AG04449 (cell line): Measurements from ENCODE around the gene PDE1C.
A peak's percentile ranks its signal among the peaks of the same experiment; 100 is the strongest.

Experiments used
- CTCF ChIA-PET: fragments of 350-600 bp; formaldehyde crosslinking; extraction: SDS; loops from one replicate; lab custom pipeline; 2021; ENCODE audit warnings: antibody characterized with exemption; lab: Yijun Ruan, JAX
- POLR2A ChIA-PET: fragments of 400-600, 350-600 bp; formaldehyde crosslinking; extraction: SDS; loops from one replicate; lab custom pipeline; 2020; ENCODE audit warnings: antibody characterized with exemption, inconsistent platforms; lab: Yijun Ruan, JAX
- DNase-seq: peaks from one replicate; pipeline ENCODE4 v3.0.0-alpha.2; 2010; ENCODE audit warnings: low read depth, low spot score
- H3K4me3 ChIP-seq: 2 replicates; pipeline ENCODE4 v1.5.1; 2011; ENCODE audit warnings: low read depth, mild to moderate bottlenecking, control low read depth, low read length
- TF ChIP-seq, protein P1 (sequence below): IDR thresholded peaks from one replicate; pipeline ENCODE4 v1.5.1; 2011; ENCODE audit warnings: mild to moderate bottlenecking, moderate library complexity, low read length, control low read depth, inconsistent platforms; ENCODE audit not compliant: insufficient read depth; ENCODE audit errors: missing control alignments

PDE1C gene

DNA sequence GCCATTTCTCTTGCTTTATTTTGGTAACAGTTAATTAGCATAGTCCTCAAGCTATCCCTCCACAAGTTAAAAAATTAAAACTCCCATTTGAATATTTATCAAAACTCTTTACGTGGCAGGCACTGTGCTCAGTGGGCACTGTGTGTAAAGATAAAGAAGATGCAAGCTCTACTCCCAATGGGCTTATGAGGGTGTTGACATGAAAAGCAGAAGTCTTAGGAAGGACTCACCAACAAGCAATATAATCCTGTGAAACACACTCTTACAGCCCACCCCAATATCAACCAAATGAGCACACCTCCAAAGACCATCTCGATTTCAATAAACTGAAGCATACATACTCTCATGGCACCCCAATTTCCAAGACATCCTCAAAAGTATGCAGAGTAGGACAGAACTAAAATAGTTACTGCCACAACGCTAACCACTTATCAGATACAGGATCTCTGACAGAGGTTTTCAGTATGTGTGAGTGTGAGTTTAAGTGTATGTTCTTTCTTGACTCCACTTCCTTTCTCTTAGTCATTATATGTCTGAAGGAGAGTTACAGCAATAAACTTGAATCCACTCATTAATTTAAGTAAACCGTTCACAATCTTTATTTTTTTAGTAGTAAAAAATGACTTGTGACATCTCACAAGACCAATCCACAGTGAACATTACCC lies 120.0 kb downstream of the PDE1C start:
- no peak for DNase-seq
- H3K4me3 ChIP-seq = no peak overlapping the region
- TF ChIP-seq, protein P1, sequence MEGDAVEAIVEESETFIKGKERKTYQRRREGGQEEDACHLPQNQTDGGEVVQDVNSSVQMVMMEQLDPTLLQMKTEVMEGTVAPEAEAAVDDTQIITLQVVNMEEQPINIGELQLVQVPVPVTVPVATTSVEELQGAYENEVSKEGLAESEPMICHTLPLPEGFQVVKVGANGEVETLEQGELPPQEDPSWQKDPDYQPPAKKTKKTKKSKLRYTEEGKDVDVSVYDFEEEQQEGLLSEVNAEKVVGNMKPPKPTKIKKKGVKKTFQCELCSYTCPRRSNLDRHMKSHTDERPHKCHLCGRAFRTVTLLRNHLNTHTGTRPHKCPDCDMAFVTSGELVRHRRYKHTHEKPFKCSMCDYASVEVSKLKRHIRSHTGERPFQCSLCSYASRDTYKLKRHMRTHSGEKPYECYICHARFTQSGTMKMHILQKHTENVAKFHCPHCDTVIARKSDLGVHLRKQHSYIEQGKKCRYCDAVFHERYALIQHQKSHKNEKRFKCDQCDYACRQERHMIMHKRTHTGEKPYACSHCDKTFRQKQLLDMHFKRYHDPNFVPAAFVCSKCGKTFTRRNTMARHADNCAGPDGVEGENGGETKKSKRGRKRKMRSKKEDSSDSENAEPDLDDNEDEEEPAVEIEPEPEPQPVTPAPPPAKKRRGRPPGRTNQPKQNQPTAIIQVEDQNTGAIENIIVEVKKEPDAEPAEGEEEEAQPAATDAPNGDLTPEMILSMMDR = no peak
- ChIA-PET POLR2A (no interaction called here), CTCF (interaction anchor here (3.6 kb wide), 1 partner anchor 12 kb away, joined by 17 read pairs; no protein-coding TSS in a partner anchor)

DNA sequence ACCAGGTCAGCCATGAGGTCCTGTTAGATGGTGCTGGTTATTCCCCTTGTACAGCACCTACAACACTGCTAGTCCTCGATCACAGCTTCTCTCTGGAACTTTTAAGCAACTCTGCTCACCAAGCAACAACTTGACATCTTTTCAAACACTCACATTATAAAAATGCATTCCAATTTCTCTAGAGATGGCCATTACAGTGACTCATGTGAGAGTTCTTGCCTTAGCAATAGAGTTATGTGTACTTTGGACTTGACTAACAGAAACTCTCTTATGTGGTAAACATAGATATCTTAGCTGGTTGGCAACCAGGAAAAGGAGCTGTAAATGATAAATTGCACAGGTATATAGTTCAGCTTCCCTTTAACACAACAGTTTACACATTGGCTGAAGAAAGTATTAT lies 122.2 kb downstream of the PDE1C start:
- peak; percentile 84 for DNase-seq

GRCh38 chr7:31940167-31940566 lies 130.0 kb downstream of the PDE1C start:
- ChIA-PET CTCF (no interaction called here), POLR2A (no interaction called here)
- DNase-seq = no peak
- no peak overlapping the region for H3K4me3 ChIP-seq
- TF ChIP-seq, protein P1 = no peak

More for the DNA sequence above, 122.2 kb downstream of the PDE1C start:
- POLR2A ChIA-PET = interaction anchor here (1.2 to 1.6 kb wide), 4 partner anchors 8 to 122 kb away, joined by 3 to 6 read pairs (median 4); partner anchors contain the start of gene PDE1C
- TF ChIP-seq, protein P1 = no peak
- CTCF ChIA-PET = interaction anchor here (3.6 kb wide), 1 partner anchor 10 kb away, joined by 17 read pairs; no protein-coding TSS in a partner anchor
- H3K4me3 ChIP-seq = no peak overlapping the region

- POLR2A ChIA-PET = interaction anchor here (1.2 to 1.3 kb wide), 3 partner anchors 9 to 224 kb away, joined by 3 to 6 read pairs (median 4); no protein-coding TSS in a partner anchor
- no peak for DNase-seq
- CTCF ChIA-PET = interaction anchor here (0.7 to 2.8 kb wide), 6 partner anchors 9 to 119 kb away, joined by 3 to 17 read pairs (median 3); no protein-coding TSS in a partner anchor
- H3K4me3 ChIP-seq = no peak overlapping the region
- TF ChIP-seq, protein P1 = no peak
Observed at GRCh38 chr7:31939076-31939475, 131.1 kb downstream of the PDE1C start.

DNA sequence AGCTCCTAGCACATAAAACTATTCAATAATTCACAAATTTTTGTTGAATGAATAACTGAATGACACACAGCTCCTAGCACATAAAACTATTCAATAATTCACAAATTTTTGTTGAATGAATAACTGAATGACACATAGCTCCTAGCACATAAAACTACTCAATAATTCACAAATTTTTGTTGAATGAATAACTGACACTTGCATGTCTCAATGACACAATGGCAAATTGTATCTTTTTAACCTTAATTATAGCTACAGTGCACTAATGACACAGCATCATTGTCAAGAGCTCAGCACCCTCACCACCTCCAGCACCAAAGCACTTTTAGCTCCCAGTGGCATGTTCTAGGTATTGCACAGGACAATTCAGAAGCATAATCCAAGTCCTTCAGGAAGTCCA lies 131.6 kb downstream of the PDE1C start:
- no peak overlapping the region for H3K4me3 ChIP-seq
- TF ChIP-seq, protein P1 = no peak
- ChIA-PET POLR2A (interaction anchor here (1.2 to 1.3 kb wide), 3 partner anchors 10 to 225 kb away, joined by 3 to 6 read pairs (median 4); no protein-coding TSS in a partner anchor), CTCF (interaction anchor here (0.7 to 2.8 kb wide), 6 partner anchors 9 to 120 kb away, joined by 3 to 17 read pairs (median 3); no protein-coding TSS in a partner anchor)
- DNase-seq = no peak

DNA sequence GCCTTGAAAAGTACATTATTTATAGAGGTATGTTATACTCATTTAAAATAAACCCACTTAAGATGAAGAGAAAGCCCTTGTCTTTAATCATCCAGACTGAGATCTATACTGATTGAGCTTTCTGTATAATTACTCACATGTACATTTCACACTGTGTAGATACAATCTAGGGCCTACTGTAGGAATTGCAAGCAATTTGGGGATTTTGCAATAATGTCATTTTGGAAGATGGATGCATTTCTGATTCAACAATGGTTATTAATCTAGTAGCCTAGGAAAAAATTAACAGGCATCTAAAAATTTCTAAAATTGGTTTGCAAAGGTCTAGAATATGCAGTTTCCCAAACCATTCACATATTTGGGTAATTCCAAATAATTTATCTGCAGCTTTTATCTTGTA lies 132.2 kb downstream of the PDE1C start:
- DNase-seq = no peak
- TF ChIP-seq, protein P1 = no peak
- ChIA-PET CTCF (interaction anchor here (1.1 to 2.8 kb wide), 4 partner anchors 10 to 53 kb away, joined by 3 to 17 read pairs (median 4); no protein-coding TSS in a partner anchor), POLR2A (interaction anchor here (1.2 kb wide), 1 partner anchor 11 kb away, joined by 6 read pairs; no protein-coding TSS in a partner anchor)
- H3K4me3 ChIP-seq = no peak overlapping the region
